ENCODE measurements around the gene MTUS2. TPM values are rescaled to one million over a fixed set of nuclear protein-coding genes. Genes with fewer than 3 reads are reported as not detected.

Gene MTUS2
- total RNA-seq, 1 donor from 2014 or later: 0.67 TPM

DNA sequence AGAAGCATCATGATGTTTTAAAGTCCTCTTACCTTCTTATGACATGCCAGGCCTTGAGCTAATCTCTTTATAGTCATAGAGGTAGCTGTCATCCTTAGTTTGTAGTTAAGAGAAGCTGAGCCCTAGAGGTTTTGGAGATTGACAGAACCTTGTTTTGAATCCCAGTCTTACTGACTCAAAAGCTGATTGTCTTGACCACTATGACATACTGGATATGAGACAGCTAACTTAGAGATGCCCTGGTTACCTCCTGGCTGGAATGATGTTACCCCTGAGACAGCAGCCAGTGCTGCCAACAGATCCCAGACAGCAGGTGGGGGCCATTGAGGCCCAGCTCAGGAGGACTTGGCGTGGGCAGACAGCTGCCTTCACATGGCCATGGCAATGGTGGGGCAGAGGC lies 311.0 kb downstream of the MTUS2 start:
- H3K36me3 ChIP-seq: no peaks in the 10 kb centered on the region
- Mint-ChIP-seq H3K4me3 (no peak overlapping the region), H3K36me3 (no peaks in the 10 kb centered on the region), H3K9me3 (no peaks in the 10 kb centered on the region), H3K27me3 (ENCODE audit: insufficient read depth, low read depth) (peaks cover 2% of the 10 kb centered on the region), H3K27ac (no peak overlapping the region), H3K4me1 (no peaks in the 10 kb centered on the region)
- no peaks in the 10 kb centered on the region for H3K79me2 ChIP-seq (ENCODE audit: low read depth)
- no peaks in the 10 kb centered on the region for H3F3A ChIP-seq (ENCODE audit: low read depth)
- H4K20me1 ChIP-seq (ENCODE audit: low read depth): no peaks in the 10 kb centered on the region
- H3K4me1 ChIP-seq: no peaks in the 10 kb centered on the region
- no peaks in the 10 kb centered on the region for H3K27me3 ChIP-seq
- no peak overlapping the region for H3K4me2 ChIP-seq
- no peak for DNase-seq (ENCODE audit: low spot score)
- H3K9ac ChIP-seq: no peak overlapping the region
- no peak overlapping the region for H3K4me3 ChIP-seq
- H3K27ac ChIP-seq: no peak overlapping the region
- no peaks in the 10 kb centered on the region for H3K9me3 ChIP-seq (ENCODE audit: low read depth)
- no peak overlapping the region for H2AFZ ChIP-seq (replicated peaks)
- TF ChIP-seq EZH2 (IDR thresholded peaks at IDR 0.05) (no peak), EZH2phosphoT487 (IDR thresholded peaks at IDR 0.05) (no peak)
- TF ChIP-seq, protein P1, sequence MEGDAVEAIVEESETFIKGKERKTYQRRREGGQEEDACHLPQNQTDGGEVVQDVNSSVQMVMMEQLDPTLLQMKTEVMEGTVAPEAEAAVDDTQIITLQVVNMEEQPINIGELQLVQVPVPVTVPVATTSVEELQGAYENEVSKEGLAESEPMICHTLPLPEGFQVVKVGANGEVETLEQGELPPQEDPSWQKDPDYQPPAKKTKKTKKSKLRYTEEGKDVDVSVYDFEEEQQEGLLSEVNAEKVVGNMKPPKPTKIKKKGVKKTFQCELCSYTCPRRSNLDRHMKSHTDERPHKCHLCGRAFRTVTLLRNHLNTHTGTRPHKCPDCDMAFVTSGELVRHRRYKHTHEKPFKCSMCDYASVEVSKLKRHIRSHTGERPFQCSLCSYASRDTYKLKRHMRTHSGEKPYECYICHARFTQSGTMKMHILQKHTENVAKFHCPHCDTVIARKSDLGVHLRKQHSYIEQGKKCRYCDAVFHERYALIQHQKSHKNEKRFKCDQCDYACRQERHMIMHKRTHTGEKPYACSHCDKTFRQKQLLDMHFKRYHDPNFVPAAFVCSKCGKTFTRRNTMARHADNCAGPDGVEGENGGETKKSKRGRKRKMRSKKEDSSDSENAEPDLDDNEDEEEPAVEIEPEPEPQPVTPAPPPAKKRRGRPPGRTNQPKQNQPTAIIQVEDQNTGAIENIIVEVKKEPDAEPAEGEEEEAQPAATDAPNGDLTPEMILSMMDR (IDR thresholded peaks at IDR 0.05): no peak

DNA sequence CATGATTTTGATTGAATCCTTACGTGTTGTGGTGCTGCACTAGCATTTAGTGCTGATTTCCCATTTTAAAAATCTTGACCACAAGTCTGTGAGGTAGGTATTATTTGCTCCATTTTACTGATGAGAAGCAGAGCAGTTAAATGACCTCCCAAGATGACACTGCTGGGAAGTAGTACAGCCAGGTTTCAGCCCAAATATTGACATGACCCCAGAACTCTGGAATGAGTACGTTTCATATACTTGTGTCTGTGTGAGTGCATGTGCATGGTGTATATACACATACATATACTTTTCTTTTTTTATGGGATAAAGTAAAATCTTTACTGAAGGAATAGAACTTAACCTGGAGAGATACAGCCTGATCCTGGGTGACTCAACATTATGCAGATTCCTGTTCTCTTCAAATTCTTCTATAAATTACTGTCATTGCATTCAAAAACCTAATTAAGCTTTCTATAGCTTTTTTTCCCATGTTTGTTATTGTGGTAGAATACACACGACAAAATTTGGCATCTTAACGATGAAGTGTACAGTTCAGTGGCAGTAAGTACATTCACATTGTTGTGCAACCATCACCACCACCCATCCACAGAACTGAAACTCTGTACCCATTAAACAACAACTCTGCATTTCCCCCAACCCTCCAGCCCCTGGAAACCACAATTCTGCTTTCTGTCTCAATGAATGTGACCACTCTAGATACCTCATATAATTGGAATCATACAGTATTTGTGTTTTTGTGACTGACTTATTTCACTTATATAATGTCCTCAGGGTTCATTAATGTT lies 311.9 kb downstream of the MTUS2 start:
- Mint-ChIP-seq H3K27me3 (ENCODE audit: insufficient read depth, low read depth) (peaks cover 2% of the 10 kb centered on the region), H3K27ac (no peak overlapping the region), H3K36me3 (no peaks in the 10 kb centered on the region), H3K4me1 (no peaks in the 10 kb centered on the region), H3K4me3 (no peak overlapping the region), H3K9me3 (peaks cover 1% of the 10 kb centered on the region)
- H3K9me3 ChIP-seq (ENCODE audit: low read depth): no peaks in the 10 kb centered on the region
- TF ChIP-seq EZH2phosphoT487 (IDR thresholded peaks at IDR 0.05) (no peak), EZH2 (IDR thresholded peaks at IDR 0.05) (no peak)
- TF ChIP-seq, protein P1 (IDR thresholded peaks at IDR 0.05): no peak
- no peaks in the 10 kb centered on the region for H3K4me1 ChIP-seq
- H3K4me2 ChIP-seq: no peak overlapping the region
- no peak for DNase-seq (ENCODE audit: low spot score)
- H3K9ac ChIP-seq: no peak overlapping the region
- H3K79me2 ChIP-seq (ENCODE audit: low read depth): no peaks in the 10 kb centered on the region
- no peak overlapping the region for H2AFZ ChIP-seq (replicated peaks)
- no peaks in the 10 kb centered on the region for H3F3A ChIP-seq (ENCODE audit: low read depth)
- no peak overlapping the region for H3K4me3 ChIP-seq
- H3K27me3 ChIP-seq: no peaks in the 10 kb centered on the region
- H3K27ac ChIP-seq: no peak overlapping the region
- H3K36me3 ChIP-seq: no peaks in the 10 kb centered on the region
- no peaks in the 10 kb centered on the region for H4K20me1 ChIP-seq (ENCODE audit: low read depth)

DNA sequence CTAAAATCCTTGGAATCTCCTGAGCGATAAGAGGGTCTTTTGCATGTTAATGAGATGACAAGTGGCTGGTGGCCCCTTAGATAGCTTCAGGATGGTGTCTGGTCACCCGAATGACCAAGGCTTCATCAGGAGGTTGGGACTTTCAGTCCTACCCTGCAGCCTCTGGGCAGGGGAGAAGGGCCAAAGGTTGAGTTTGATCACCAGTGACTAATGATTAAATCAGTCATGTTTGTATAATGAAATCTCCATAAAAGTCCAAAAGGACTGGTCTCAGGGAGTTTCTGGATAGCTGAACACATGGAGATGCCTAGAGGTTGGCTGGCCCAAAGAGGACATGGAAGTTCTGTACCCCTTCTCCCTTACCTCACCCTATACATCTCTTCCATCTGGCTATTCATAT lies 316.2 kb downstream of the MTUS2 start:
- Mint-ChIP-seq H3K9me3 (peaks cover 4% of the 10 kb centered on the region), H3K4me1 (no peaks in the 10 kb centered on the region), H3K27me3 (ENCODE audit: insufficient read depth, low read depth) (no peaks in the 10 kb centered on the region), H3K4me3 (no peak overlapping the region), H3K36me3 (no peaks in the 10 kb centered on the region), H3K27ac (no peak overlapping the region)
- Histone ChIP-seq H3K9me3 (ENCODE audit: low read depth) (no peaks in the 10 kb centered on the region), H2AFZ (replicated peaks) (no peak overlapping the region), H3K36me3 (no peaks in the 10 kb centered on the region), H3K4me2 (no peak overlapping the region), H4K20me1 (ENCODE audit: low read depth) (no peaks in the 10 kb centered on the region), H3K27ac (no peak overlapping the region), H3F3A (ENCODE audit: low read depth) (no peaks in the 10 kb centered on the region), H3K4me3 (no peak overlapping the region), H3K9ac (no peak overlapping the region), H3K27me3 (no peaks in the 10 kb centered on the region), H3K79me2 (ENCODE audit: low read depth) (no peaks in the 10 kb centered on the region), H3K4me1 (no peaks in the 10 kb centered on the region)
- DNase-seq (ENCODE audit: low spot score): no peak
- no peak for TF ChIP-seq EZH2 (IDR thresholded peaks at IDR 0.05)
- TF ChIP-seq, protein P1 (IDR thresholded peaks at IDR 0.05): no peak
- no peak for TF ChIP-seq EZH2phosphoT487 (IDR thresholded peaks at IDR 0.05)

Measured in neural progenitor cell (in vitro differentiated cells).